Measurements from ENCODE around the gene PITX1.

DNA sequence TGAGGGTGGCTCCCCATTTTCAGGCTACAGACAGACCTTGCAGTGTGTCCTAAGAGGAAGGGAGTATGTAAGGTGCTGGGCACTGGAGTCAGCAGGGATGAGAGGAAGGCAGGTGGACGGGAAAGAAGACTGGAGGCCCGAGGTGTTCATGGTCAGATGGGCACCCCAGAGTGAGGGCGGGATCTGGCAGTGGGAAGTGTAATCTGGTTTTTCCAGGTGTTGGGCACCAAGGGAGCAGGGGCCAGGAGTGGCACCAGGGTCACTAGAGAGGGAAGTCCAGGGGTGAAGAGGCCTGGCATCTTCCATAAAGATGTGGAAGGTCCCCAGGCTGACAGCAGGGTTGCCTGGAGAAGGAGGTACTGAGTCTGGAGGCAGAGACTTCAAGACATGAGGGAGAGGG, 29.7 kb downstream of the PITX1 start:
- TF ChIP-seq, protein P1, sequence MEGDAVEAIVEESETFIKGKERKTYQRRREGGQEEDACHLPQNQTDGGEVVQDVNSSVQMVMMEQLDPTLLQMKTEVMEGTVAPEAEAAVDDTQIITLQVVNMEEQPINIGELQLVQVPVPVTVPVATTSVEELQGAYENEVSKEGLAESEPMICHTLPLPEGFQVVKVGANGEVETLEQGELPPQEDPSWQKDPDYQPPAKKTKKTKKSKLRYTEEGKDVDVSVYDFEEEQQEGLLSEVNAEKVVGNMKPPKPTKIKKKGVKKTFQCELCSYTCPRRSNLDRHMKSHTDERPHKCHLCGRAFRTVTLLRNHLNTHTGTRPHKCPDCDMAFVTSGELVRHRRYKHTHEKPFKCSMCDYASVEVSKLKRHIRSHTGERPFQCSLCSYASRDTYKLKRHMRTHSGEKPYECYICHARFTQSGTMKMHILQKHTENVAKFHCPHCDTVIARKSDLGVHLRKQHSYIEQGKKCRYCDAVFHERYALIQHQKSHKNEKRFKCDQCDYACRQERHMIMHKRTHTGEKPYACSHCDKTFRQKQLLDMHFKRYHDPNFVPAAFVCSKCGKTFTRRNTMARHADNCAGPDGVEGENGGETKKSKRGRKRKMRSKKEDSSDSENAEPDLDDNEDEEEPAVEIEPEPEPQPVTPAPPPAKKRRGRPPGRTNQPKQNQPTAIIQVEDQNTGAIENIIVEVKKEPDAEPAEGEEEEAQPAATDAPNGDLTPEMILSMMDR (IDR thresholded peaks at IDR 0.05; ENCODE audit: extremely low read depth in 1 of 2, insufficient read depth in 1 of 2, low read depth in 1 of 2, low read length in 2 of 2), result no peak
- TF ChIP-seq JUN (IDR thresholded peaks at IDR 0.05; ENCODE audit: borderline replicate concordance, insufficient read depth, insufficient read length, low read depth), result no peak
